KMS-11 (cell line): ENCODE results near the gene CPEB4.

Source experiments
- H2AFZ ChIP-seq: fragments of 200-600 bp; sonication (generic); 2 replicates; pipeline ENCODE4 v1.6.1; 2016; ENCODE audit warnings: antibody characterized with exemption, mixed run types, low read depth
- H3K27ac ChIP-seq: fragments of 200-600 bp; sonication (generic); 2 replicates; pipeline ENCODE4 v1.6.1; 2016; ENCODE audit warnings: mild to moderate bottlenecking, mixed run types
- H3K27me3 ChIP-seq: fragments of 200-600 bp; sonication (generic); 2 replicates; pipeline ENCODE4 v1.6.1; 2017; ENCODE audit warnings: mild to moderate bottlenecking, low read depth, mixed run types, moderate library complexity; ENCODE audit not compliant: insufficient read depth
- H3K36me3 ChIP-seq: fragments of 200-600 bp; sonication (generic); 2 replicates; pipeline ENCODE4 v1.6.1; 2017; ENCODE audit warnings: mild to moderate bottlenecking, mixed run types; ENCODE audit not compliant: insufficient read depth
- H3K4me1 ChIP-seq: fragments of 200-600 bp; sonication (generic); 2 replicates; pipeline ENCODE4 v1.6.1; 2016; ENCODE audit warnings: mild to moderate bottlenecking, low read depth, mixed run types; ENCODE audit not compliant: poor library complexity, severe bottlenecking
- H3K4me2 ChIP-seq: fragments of 200-600 bp; sonication (generic); 2 replicates; pipeline ENCODE4 v1.7.0; 2016; ENCODE audit warnings: mild to moderate bottlenecking, mixed run types
- H3K4me3 ChIP-seq: fragments of 200-600 bp; sonication (generic); IDR thresholded peaks from 2 replicates; pipeline ENCODE4 v1.6.1; 2017; ENCODE audit warnings: low read depth, low read length, mixed read lengths; ENCODE audit not compliant: insufficient read depth
- H3K79me2 ChIP-seq: fragments of 200-600 bp; sonication (generic); 2 replicates; pipeline ENCODE4 v1.6.1; 2016; ENCODE audit warnings: low read depth, mixed run types; ENCODE audit not compliant: insufficient read depth
- H3K9ac ChIP-seq: fragments of 200-600 bp; sonication (generic); 2 replicates; pipeline ENCODE4 v1.6.1; 2016; ENCODE audit warnings: mild to moderate bottlenecking, mixed run types
- H4K20me1 ChIP-seq: fragments of 200-600 bp; sonication (generic); 2 replicates; pipeline ENCODE4 v1.6.1; 2016; ENCODE audit warnings: mild to moderate bottlenecking, mixed run types; ENCODE audit not compliant: insufficient read depth
- TF ChIP-seq, protein P1 (sequence below): fragments of 200-600 bp; sonication (generic); conservative IDR thresholded peaks from 2 replicates; pipeline ENCODE4 v1.6.1; 2017; ENCODE audit warnings: low read depth, mild to moderate bottlenecking, antibody characterized with exemption, low read length, moderate library complexity, mixed read lengths

Gene CPEB4

DNA sequence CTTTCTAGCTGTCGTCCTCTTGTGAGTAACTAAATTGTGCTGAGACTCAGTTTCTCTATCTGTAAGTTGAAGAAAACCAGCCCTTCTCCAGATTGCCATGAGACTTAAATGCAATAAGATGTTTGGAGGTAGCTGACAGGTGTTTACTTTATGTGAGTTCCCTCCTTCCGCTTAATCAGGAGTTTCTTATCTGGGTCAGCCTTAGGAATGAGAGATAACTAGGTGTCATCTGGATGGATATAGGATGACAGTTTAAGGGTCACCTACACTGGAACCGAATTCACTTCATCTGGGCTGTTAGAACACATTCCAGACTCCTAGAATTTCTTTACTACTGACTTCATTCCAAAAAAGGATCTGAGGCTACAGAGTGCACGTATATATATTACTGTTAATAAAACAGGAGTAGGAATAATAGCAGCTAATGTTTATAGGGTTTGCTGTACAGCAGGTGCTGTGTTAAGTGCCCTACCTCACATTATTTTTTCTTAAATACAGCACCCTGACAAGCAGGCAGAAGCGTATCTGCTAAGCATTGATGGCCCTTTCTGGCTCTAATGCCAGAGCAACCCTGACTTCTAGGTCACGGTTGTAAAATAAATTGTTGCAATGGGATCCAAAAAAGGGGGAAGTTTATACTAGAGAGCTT, 30.0 kb upstream of the CPEB4 start:
- TF ChIP-seq, protein P1, sequence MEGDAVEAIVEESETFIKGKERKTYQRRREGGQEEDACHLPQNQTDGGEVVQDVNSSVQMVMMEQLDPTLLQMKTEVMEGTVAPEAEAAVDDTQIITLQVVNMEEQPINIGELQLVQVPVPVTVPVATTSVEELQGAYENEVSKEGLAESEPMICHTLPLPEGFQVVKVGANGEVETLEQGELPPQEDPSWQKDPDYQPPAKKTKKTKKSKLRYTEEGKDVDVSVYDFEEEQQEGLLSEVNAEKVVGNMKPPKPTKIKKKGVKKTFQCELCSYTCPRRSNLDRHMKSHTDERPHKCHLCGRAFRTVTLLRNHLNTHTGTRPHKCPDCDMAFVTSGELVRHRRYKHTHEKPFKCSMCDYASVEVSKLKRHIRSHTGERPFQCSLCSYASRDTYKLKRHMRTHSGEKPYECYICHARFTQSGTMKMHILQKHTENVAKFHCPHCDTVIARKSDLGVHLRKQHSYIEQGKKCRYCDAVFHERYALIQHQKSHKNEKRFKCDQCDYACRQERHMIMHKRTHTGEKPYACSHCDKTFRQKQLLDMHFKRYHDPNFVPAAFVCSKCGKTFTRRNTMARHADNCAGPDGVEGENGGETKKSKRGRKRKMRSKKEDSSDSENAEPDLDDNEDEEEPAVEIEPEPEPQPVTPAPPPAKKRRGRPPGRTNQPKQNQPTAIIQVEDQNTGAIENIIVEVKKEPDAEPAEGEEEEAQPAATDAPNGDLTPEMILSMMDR: no peak
- no peaks in the 10 kb centered on the region for H4K20me1 ChIP-seq
- H2AFZ ChIP-seq: no peak overlapping the region
- no peaks in the 10 kb centered on the region for H3K4me1 ChIP-seq
- no peaks in the 10 kb centered on the region for H3K36me3 ChIP-seq
- H3K27me3 ChIP-seq: no peaks in the 10 kb centered on the region
- no peak overlapping the region for H3K4me2 ChIP-seq
- H3K4me3 ChIP-seq: no peak overlapping the region
- H3K9ac ChIP-seq: no peak overlapping the region
- H3K27ac ChIP-seq: no peak overlapping the region
- H3K79me2 ChIP-seq: no peaks in the 10 kb centered on the region

GRCh38 chr5:173858670-173859407, 29.3 kb upstream of the CPEB4 start:
- Histone ChIP-seq H3K4me1 (no peaks in the 10 kb centered on the region), H3K27me3 (no peaks in the 10 kb centered on the region), H2AFZ (no peak overlapping the region), H3K4me2 (no peak overlapping the region), H4K20me1 (no peaks in the 10 kb centered on the region), H3K79me2 (no peaks in the 10 kb centered on the region), H3K4me3 (no peak overlapping the region), H3K9ac (no peak overlapping the region), H3K27ac (no peak overlapping the region), H3K36me3 (no peaks in the 10 kb centered on the region)
- TF ChIP-seq, protein P1: no peak

GRCh38 chr5:173859408-173860159, 28.6 kb upstream of the CPEB4 start:
- TF ChIP-seq, protein P1: no peak
- Histone ChIP-seq H3K4me2 (no peak overlapping the region), H3K4me3 (no peak overlapping the region), H3K79me2 (no peaks in the 10 kb centered on the region), H3K4me1 (no peaks in the 10 kb centered on the region), H3K36me3 (no peaks in the 10 kb centered on the region), H3K9ac (no peak overlapping the region), H3K27ac (no peak overlapping the region), H3K27me3 (no peaks in the 10 kb centered on the region), H4K20me1 (no peaks in the 10 kb centered on the region), H2AFZ (no peak overlapping the region)

DNA sequence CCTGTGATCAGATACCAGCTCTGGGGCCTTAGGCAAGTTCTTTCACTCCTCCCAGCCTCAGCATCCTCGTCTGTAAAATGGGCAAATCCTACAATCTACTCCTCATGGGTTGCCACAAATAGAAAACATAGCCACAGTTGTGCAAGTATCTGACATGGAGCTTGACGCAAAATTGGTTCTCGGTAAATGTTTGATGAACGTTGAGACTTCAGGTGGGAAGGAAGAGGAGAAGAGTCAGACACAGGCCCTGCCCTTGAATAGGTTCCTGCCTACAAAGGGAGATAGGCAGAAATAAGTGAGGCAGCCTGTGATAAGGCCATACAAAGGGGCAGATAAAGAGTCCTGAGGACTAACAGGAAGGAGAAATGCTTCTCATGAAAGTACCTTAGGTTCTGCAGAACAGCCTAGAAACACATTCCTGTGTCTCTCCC, 26.1 kb upstream of the CPEB4 start:
- Histone ChIP-seq H3K4me3 (no peak overlapping the region), H3K27me3 (no peaks in the 10 kb centered on the region), H3K4me1 (no peaks in the 10 kb centered on the region), H3K36me3 (no peaks in the 10 kb centered on the region), H3K9ac (no peak overlapping the region), H3K4me2 (no peak overlapping the region), H4K20me1 (no peaks in the 10 kb centered on the region), H3K27ac (no peak overlapping the region), H3K79me2 (no peaks in the 10 kb centered on the region), H2AFZ (no peak overlapping the region)
- TF ChIP-seq, protein P1: no peak
